Astrocyte of the spinal cord (primary cell): ENCODE results near the gene SAMD4A.

ENCODE experiments used
- DNase-seq: peaks from one replicate; pipeline ENCODE4 v3.0.0; 2011; ENCODE audit warnings: low read depth, low spot score
- H3K4me3 ChIP-seq: 2 replicates; pipeline ENCODE4 v1.5.1; 2011; ENCODE audit warnings: low read depth, mild to moderate bottlenecking, low read length, moderate library complexity
- in situ Hi-C: cut with HindIII; loops from 2 replicates; pipeline ENCODE4 v1.10.0; 2017; ENCODE audit warnings: low sequenced_read_pairs
- TF ChIP-seq, protein P1 (sequence below): IDR thresholded peaks from 2 replicates; pipeline ENCODE4 v1.5.1; 2012; ENCODE audit warnings: low read depth, mild to moderate bottlenecking, low read length, inconsistent platforms

The SAMD4A gene

DNA sequence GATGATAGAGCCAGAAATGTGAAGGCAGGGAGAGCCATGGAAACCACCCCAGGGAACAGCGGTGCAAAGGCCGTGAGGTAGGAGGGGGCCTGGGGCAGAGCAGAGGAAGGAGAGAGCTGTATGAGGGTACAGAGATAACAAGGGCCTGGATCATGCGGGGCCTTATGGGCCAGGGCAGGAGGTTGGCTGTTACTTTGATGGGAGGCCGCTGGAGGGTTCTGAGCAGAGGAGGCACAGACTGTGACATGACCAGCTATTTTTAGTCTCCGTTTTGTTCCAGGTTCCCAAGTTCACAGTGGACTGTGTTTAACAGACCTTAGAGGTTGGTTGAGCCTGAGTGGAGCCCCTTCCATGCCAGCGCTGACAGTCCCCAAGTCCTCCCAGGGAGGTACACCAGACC is 217.1 kb downstream of the SAMD4A start:
- in situ Hi-C loops: no loop called here
- TF ChIP-seq, protein P1, sequence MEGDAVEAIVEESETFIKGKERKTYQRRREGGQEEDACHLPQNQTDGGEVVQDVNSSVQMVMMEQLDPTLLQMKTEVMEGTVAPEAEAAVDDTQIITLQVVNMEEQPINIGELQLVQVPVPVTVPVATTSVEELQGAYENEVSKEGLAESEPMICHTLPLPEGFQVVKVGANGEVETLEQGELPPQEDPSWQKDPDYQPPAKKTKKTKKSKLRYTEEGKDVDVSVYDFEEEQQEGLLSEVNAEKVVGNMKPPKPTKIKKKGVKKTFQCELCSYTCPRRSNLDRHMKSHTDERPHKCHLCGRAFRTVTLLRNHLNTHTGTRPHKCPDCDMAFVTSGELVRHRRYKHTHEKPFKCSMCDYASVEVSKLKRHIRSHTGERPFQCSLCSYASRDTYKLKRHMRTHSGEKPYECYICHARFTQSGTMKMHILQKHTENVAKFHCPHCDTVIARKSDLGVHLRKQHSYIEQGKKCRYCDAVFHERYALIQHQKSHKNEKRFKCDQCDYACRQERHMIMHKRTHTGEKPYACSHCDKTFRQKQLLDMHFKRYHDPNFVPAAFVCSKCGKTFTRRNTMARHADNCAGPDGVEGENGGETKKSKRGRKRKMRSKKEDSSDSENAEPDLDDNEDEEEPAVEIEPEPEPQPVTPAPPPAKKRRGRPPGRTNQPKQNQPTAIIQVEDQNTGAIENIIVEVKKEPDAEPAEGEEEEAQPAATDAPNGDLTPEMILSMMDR: no peak
- no peak overlapping the region for H3K4me3 ChIP-seq
- no peak for DNase-seq

DNA sequence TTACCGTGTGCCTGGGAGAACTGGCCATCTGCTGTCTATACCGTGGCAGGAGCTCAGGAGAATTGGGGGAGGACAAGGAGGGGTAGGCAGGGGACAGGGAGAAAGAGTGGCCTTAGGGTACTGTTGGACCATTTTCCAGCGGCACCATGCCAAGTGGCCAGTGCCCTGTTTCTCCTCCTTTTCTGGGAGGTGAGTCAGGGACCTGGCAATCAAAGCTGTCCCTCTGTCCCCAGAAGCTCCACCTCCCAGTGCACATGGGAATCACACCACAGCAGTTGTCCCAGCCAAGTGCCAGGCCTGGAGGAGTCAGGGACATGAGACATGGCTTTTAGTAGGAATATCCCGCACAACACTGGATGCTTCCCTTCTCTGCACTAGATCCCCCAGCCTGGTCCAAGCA is 217.7 kb downstream of the SAMD4A start:
- TF ChIP-seq, protein P1: no peak
- DNase-seq: no peak
- in situ Hi-C loops: no loop called here
- no peak overlapping the region for H3K4me3 ChIP-seq

DNA sequence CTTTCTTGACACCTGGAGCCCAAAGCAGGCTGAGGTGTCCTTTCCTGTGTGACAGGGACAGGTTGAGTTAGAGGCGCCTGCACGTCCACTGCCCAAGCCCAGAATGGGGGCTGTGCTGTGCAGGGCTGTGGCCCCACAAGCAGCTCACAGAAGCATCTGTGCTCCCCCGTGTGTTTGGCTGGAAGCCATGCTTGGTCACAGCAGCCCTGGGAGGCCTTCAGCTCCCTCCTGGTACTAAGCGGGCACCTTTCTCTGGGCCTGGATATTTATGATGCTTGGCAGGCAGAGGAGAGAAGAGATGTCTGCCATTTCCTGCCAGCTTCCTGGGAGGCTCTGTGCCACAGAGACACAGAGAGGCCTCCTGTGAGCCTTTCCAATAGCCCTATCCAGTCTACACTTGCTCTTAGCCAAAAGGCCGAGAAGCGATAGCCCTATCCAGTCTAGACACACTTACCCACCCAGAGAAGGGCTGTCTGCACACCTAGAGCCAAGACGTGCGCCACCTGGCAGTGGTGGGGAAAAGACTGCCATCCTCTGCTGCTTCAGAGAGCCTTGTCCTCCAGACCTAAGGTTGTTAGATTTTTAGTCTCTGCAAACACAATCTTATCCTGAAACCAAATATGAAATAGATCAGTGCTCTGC is 218.3 kb downstream of the SAMD4A start:
- H3K4me3 ChIP-seq: no peak overlapping the region
- in situ Hi-C loops: no loop called here
- TF ChIP-seq, protein P1: no peak
- no peak for DNase-seq

DNA sequence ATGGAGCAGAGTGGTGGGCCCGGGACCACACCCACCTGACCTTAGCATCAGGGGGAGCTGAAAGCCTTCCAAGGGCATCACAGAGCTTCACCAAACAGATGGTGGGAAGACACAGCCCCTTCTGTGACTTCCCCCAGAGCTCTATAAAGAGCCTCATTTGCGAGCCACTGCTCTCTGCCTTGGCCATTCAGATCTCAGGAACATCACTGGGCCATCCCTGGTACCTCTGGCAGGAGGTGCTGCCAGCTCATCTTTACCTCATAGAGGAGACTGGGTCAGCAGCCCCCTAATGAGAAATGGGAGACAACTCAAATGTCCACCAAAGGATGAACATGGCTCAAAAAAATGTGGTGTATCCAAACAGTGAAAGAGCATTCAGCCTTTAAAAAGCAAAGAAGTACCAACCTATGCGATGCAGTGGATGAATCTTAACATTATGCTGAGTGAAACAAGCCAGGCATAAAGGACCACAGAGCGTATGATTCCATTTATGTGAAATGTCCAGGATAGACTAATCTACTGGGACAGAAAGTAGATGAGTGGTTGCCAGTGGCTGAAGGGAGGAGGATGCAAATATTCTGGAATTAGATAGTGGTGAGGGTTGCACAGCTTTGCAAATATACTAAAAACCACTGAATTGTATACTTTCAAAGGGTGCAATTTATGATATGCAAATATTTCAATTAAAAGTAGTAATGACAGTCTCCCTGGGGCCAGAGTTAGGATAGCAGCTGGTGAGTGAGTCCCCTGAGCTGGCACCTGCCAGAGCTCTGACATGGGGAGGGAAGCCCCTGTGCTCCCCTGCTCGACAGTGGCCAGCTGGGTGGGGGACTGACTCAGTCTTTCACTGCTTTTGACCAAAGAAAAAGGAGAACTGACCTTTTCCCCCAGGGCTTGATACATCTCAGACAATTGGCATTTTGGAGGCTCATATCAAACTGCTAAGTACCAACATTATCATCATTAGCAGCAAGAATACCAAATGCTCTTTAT is 219.1 kb downstream of the SAMD4A start:
- TF ChIP-seq, protein P1: no peak
- no peak overlapping the region for H3K4me3 ChIP-seq
- in situ Hi-C loops: no loop called here
- no peak for DNase-seq

DNA sequence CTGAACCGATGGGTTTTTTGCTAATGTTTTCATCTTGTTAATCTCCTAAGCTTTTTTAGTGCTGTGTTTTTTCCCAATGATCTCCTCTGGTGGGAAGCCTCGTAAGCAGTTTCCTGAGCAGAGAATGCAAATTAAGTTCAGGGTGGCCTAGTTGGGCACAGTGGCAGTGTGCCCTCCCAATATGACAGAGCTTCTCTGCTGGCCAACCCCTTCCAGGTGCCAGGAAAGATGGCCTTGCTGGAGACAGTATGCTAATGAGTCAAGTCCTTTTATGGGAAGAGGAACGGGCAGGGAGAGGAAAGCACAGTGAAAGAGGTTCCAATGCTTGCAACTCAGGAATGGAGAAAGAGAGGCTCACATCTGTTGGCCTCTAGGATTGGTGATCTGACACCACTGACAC is 219.9 kb downstream of the SAMD4A start:
- in situ Hi-C loops: no loop called here
- TF ChIP-seq, protein P1: no peak
- DNase-seq: no peak
- H3K4me3 ChIP-seq: no peak overlapping the region

DNA sequence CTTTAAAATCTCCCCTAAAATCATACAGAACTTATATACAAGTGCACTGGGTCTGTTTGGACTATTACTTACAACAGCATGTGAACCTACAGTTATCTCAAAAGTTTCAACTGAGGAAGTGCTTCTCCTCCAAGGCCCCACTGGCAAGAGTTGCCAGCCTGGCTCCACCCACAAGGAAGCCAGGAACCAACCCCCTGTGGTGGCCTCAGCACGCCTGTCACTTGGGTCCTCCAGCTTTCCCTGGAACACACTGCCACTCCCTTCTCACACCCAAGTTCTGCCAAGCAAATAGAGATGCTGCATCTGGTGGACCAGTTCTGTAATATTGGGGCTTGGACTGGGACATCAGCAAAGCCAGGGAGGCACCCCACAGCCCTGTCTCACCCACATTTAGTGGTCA is 220.3 kb downstream of the SAMD4A start:
- no peak overlapping the region for H3K4me3 ChIP-seq
- TF ChIP-seq, protein P1: no peak
- DNase-seq: no peak
- in situ Hi-C loops: no loop called here
